WTC11 (cell line): ENCODE measurements around the gene ABCG1. TPM values are rescaled to one million over a fixed set of nuclear protein-coding genes. Genes with fewer than 3 reads are reported as not detected.
A peak's percentile ranks its signal among the peaks of the same experiment; 100 is the strongest.

Experiments used
- ATAC-seq: fragments of 200-7000 bp; cut with Tn5 transposase; 2 replicates; pipeline ENCODE4 v1.10.0; 2021; ENCODE audit warnings: mild to moderate bottlenecking, moderate library complexity
- CTCF ChIA-PET: fragments of 300-600 bp; sonication (Branson Sonifier 250); formaldehyde crosslinking; loops from one replicate; lab custom pipeline; 2021; ENCODE audit warnings: antibody characterized with exemption; lab: Charles Lee
- POLR2A ChIA-PET: fragments of 350-600 bp; sonication (Branson Sonifier 250); formaldehyde crosslinking; loops from one replicate; lab custom pipeline; 2021; ENCODE audit warnings: antibody characterized with exemption; lab: Charles Lee
- DNase-seq: peaks from one replicate; pipeline ENCODE4 v3.0.0; 2021; ENCODE audit warnings: low spot score
- H3K27ac Mint-ChIP-seq: 2 replicates; pipeline ENCODE4 v1.8.0; 2021; ENCODE audit warnings: mixed read lengths
- H3K27me3 Mint-ChIP-seq: 2 replicates; pipeline ENCODE4 v1.8.0; 2021; ENCODE audit warnings: low read depth, mild to moderate bottlenecking, moderate library complexity, mixed read lengths
- H3K36me3 Mint-ChIP-seq: 2 replicates; pipeline ENCODE4 v1.8.0; 2021; ENCODE audit warnings: mixed read lengths
- H3K4me1 Mint-ChIP-seq: 2 replicates; pipeline ENCODE4 v1.8.0; 2022; ENCODE audit warnings: mixed read lengths
- H3K4me3 Mint-ChIP-seq: 2 replicates; pipeline ENCODE4 v1.8.0; 2021; ENCODE audit warnings: mild to moderate bottlenecking, moderate library complexity, mixed read lengths
- H3K9me3 Mint-ChIP-seq: 2 replicates; pipeline ENCODE4 v1.8.0; 2021; ENCODE audit warnings: mixed read lengths
- CBFB ChIP-seq: sonication (generic); formaldehyde crosslinking; IDR thresholded peaks from 2 replicates; pipeline ENCODE4 v1.8.1; 2022; ENCODE audit warnings: mild to moderate bottlenecking, low read depth, missing genetic modification reagents
- ELF4 ChIP-seq: sonication (generic); formaldehyde crosslinking; IDR thresholded peaks from 2 replicates; pipeline ENCODE4 v1.8.1; 2022; ENCODE audit warnings: low read depth, mild to moderate bottlenecking, moderate library complexity, missing genetic modification reagents
- PRRX2 ChIP-seq: fragments of 250-450 bp; sonication (Bioruptor Pico); IDR thresholded peaks from 2 replicates; pipeline ENCODE4 v1.8.0; 2021; ENCODE audit warnings: mild to moderate bottlenecking
- SP1 ChIP-seq: sonication (generic); formaldehyde crosslinking; conservative IDR thresholded peaks from 2 replicates; pipeline ENCODE4 v1.8.1; 2022; ENCODE audit warnings: missing genetic modification reagents
- ZBTB21 ChIP-seq: sonication (generic); formaldehyde crosslinking; IDR thresholded peaks from 2 replicates; pipeline ENCODE4 v1.8.1; 2023; ENCODE audit warnings: mild to moderate bottlenecking, missing genetic modification reagents, borderline replicate concordance
- ZNF232 ChIP-seq: sonication (generic); formaldehyde crosslinking; IDR thresholded peaks from 2 replicates; pipeline ENCODE4 v1.8.0; 2022; ENCODE audit warnings: mild to moderate bottlenecking, missing genetic modification reagents
- ZNF317 ChIP-seq: sonication (generic); formaldehyde crosslinking; IDR thresholded peaks from 2 replicates; pipeline ENCODE4 v1.8.1; 2023; ENCODE audit warnings: low read depth, mild to moderate bottlenecking, moderate library complexity, missing genetic modification reagents, borderline replicate concordance
- total RNA-seq: library from RNA; stranded (reverse); gene quantifications from 3 replicates; pipeline ENCODE4 v1.2.3, GENCODE V29; 2021
- TF ChIP-seq, protein P1 (sequence below): sonication (generic); formaldehyde crosslinking; IDR thresholded peaks from 2 replicates; pipeline ENCODE4 v1.8.1; 2022; ENCODE audit warnings: mild to moderate bottlenecking, missing genetic modification reagents, moderate library complexity, borderline replicate concordance
- TF ChIP-seq, protein P2 (sequence below): sonication (generic); formaldehyde crosslinking; IDR thresholded peaks from 2 replicates; pipeline ENCODE4 v1.8.1; 2023; ENCODE audit warnings: mild to moderate bottlenecking, missing genetic modification reagents, borderline replicate concordance
- TF ChIP-seq, protein P3 (sequence below): sonication (generic); formaldehyde crosslinking; IDR thresholded peaks from 2 replicates; pipeline ENCODE4 v1.8.0; 2022; ENCODE audit warnings: missing genetic modification reagents
- TF ChIP-seq, protein P4 (sequence below): fragments of 250-450 bp; sonication (Bioruptor Pico); IDR thresholded peaks from 2 replicates; pipeline ENCODE4 v1.9.0; 2021; ENCODE audit warnings: mild to moderate bottlenecking
- TF ChIP-seq, protein P5 (sequence below): sonication (generic); formaldehyde crosslinking; IDR thresholded peaks from 2 replicates; pipeline ENCODE4 v1.8.0; 2022; ENCODE audit warnings: mild to moderate bottlenecking, missing genetic modification reagents
- TF ChIP-seq, protein P6 (sequence below): sonication (generic); formaldehyde crosslinking; IDR thresholded peaks from 2 replicates; pipeline ENCODE4 v1.8.0; 2022; ENCODE audit warnings: mild to moderate bottlenecking, missing genetic modification reagents
- TF ChIP-seq, protein P7 (sequence below): sonication (generic); formaldehyde crosslinking; IDR thresholded peaks from 2 replicates; pipeline ENCODE4 v1.8.1; 2022; ENCODE audit warnings: mild to moderate bottlenecking, moderate library complexity, missing genetic modification reagents
- TF ChIP-seq, protein P8 (sequence below): sonication (generic); formaldehyde crosslinking; IDR thresholded peaks from 2 replicates; pipeline ENCODE4 v1.8.1; 2022; ENCODE audit warnings: low read depth, missing genetic modification reagents, borderline replicate concordance
- TF ChIP-seq, protein P9 (sequence below): sonication (generic); formaldehyde crosslinking; conservative IDR thresholded peaks from 2 replicates; pipeline ENCODE4 v1.8.1; 2022; ENCODE audit warnings: mild to moderate bottlenecking, missing genetic modification reagents
- TF ChIP-seq, protein P10 (sequence below): sonication (generic); formaldehyde crosslinking; IDR thresholded peaks from 2 replicates; pipeline ENCODE4 v1.8.0; 2023; ENCODE audit warnings: missing genetic modification reagents

Gene ABCG1
- total RNA-seq, 1 experiment from 2014 or later, result 4.0 TPM

DNA sequence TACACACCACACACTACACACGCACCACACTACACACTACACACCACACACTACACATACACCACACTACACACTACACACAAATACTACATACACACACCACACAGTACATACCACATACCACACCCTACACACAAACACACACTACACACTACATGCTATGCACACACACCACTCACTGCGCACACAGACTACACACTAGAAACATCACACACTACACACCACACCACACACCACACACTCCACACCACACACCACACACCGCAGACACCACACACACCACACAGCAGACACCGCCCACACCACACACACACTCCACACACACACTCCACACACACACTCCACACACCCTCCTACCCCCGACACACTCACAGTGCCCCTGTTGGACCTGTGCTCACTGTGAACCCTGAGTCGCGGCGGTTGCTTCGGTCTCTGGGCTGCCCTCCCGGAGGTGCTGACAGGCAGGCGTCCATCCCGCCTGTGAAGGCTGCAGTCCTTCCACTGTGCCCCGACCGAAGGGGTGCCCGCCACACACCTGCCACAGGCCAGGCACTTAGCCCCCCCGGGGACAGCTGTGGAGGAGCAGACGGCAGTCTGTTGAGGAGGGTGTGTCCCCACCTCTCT is 74.8 kb downstream of the ABCG1 start:
- Mint-ChIP-seq H3K9me3 (peaks cover 6% of the 10 kb centered on the region), H3K4me3 (no peak overlapping the region), H3K4me1 (peaks cover 11% of the 10 kb centered on the region), H3K27me3 (no peaks in the 10 kb centered on the region), H3K27ac (no peak overlapping the region), H3K36me3 (peaks cover 6% of the 10 kb centered on the region)
- ChIA-PET POLR2A (no interaction called here), CTCF (no interaction called here)
- TF ChIP-seq, protein P1, sequence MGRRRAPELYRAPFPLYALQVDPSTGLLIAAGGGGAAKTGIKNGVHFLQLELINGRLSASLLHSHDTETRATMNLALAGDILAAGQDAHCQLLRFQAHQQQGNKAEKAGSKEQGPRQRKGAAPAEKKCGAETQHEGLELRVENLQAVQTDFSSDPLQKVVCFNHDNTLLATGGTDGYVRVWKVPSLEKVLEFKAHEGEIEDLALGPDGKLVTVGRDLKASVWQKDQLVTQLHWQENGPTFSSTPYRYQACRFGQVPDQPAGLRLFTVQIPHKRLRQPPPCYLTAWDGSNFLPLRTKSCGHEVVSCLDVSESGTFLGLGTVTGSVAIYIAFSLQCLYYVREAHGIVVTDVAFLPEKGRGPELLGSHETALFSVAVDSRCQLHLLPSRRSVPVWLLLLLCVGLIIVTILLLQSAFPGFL (CRISPR knock-in tag), result no peak
- TF ChIP-seq ZBTB21 (CRISPR knock-in tag), result no peak
- no peak for TF ChIP-seq ELF4 (CRISPR knock-in tag)
- TF ChIP-seq, protein P2, sequence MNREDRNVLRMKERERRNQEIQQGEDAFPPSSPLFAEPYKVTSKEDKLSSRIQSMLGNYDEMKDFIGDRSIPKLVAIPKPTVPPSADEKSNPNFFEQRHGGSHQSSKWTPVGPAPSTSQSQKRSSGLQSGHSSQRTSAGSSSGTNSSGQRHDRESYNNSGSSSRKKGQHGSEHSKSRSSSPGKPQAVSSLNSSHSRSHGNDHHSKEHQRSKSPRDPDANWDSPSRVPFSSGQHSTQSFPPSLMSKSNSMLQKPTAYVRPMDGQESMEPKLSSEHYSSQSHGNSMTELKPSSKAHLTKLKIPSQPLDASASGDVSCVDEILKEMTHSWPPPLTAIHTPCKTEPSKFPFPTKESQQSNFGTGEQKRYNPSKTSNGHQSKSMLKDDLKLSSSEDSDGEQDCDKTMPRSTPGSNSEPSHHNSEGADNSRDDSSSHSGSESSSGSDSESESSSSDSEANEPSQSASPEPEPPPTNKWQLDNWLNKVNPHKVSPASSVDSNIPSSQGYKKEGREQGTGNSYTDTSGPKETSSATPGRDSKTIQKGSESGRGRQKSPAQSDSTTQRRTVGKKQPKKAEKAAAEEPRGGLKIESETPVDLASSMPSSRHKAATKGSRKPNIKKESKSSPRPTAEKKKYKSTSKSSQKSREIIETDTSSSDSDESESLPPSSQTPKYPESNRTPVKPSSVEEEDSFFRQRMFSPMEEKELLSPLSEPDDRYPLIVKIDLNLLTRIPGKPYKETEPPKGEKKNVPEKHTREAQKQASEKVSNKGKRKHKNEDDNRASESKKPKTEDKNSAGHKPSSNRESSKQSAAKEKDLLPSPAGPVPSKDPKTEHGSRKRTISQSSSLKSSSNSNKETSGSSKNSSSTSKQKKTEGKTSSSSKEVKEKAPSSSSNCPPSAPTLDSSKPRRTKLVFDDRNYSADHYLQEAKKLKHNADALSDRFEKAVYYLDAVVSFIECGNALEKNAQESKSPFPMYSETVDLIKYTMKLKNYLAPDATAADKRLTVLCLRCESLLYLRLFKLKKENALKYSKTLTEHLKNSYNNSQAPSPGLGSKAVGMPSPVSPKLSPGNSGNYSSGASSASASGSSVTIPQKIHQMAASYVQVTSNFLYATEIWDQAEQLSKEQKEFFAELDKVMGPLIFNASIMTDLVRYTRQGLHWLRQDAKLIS (CRISPR knock-in tag), result no peak
- TF ChIP-seq, protein P3, sequence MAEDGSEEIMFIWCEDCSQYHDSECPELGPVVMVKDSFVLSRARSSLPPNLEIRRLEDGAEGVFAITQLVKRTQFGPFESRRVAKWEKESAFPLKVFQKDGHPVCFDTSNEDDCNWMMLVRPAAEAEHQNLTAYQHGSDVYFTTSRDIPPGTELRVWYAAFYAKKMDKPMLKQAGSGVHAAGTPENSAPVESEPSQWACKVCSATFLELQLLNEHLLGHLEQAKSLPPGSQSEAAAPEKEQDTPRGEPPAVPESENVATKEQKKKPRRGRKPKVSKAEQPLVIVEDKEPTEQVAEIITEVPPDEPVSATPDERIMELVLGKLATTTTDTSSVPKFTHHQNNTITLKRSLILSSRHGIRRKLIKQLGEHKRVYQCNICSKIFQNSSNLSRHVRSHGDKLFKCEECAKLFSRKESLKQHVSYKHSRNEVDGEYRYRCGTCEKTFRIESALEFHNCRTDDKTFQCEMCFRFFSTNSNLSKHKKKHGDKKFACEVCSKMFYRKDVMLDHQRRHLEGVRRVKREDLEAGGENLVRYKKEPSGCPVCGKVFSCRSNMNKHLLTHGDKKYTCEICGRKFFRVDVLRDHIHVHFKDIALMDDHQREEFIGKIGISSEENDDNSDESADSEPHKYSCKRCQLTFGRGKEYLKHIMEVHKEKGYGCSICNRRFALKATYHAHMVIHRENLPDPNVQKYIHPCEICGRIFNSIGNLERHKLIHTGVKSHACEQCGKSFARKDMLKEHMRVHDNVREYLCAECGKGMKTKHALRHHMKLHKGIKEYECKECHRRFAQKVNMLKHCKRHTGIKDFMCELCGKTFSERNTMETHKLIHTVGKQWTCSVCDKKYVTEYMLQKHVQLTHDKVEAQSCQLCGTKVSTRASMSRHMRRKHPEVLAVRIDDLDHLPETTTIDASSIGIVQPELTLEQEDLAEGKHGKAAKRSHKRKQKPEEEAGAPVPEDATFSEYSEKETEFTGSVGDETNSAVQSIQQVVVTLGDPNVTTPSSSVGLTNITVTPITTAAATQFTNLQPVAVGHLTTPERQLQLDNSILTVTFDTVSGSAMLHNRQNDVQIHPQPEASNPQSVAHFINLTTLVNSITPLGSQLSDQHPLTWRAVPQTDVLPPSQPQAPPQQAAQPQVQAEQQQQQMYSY (CRISPR knock-in tag), result no peak
- ATAC-seq (no peak), DNase-seq (peak; percentile 9)

DNA sequence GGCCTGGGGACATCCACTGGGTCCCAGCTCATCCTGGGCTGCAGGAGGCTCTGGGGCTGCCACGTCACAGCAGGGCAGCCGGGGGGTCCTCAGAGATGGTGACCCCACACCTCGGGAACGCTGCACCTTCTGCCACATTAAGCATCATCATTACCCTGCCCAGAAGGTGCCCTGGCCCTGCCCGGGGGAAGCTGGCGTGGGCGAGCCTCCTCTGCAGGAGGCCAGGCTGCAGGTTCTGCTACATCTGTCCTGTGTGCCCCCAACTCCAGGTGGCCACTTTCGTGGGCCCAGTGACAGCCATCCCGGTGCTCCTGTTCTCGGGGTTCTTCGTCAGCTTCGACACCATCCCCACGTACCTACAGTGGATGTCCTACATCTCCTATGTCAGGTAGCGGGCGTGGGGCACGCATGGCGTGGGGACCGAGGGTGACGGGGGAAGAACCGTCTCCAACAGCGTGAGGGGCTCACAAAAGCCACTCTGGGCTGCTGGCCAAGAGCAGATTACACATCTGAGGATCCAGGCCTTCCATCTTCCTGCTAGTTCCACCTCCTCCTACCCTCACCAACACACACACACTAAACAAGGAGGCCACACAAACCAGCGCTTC is 75.4 kb downstream of the ABCG1 start:
- CTCF ChIA-PET, result no interaction called here
- H3K4me1 Mint-ChIP-seq, result peaks cover 12% of the 10 kb centered on the region
- DNase-seq, result peak; percentile 8
- POLR2A ChIA-PET, result no interaction called here
- H3K27ac Mint-ChIP-seq, result no peak overlapping the region
- no peak for ATAC-seq
- no peak overlapping the region for H3K4me3 Mint-ChIP-seq
- H3K27me3 Mint-ChIP-seq, result no peaks in the 10 kb centered on the region
- H3K9me3 Mint-ChIP-seq, result no peaks in the 10 kb centered on the region
- no peaks in the 10 kb centered on the region; the same call in 1 of the 2 replicates for H3K36me3 Mint-ChIP-seq
- TF ChIP-seq, protein P4, sequence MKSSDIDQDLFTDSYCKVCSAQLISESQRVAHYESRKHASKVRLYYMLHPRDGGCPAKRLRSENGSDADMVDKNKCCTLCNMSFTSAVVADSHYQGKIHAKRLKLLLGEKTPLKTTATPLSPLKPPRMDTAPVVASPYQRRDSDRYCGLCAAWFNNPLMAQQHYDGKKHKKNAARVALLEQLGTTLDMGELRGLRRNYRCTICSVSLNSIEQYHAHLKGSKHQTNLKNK, result no peak
- TF ChIP-seq, protein P5, sequence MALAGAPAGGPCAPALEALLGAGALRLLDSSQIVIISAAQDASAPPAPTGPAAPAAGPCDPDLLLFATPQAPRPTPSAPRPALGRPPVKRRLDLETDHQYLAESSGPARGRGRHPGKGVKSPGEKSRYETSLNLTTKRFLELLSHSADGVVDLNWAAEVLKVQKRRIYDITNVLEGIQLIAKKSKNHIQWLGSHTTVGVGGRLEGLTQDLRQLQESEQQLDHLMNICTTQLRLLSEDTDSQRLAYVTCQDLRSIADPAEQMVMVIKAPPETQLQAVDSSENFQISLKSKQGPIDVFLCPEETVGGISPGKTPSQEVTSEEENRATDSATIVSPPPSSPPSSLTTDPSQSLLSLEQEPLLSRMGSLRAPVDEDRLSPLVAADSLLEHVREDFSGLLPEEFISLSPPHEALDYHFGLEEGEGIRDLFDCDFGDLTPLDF, result no peak
- TF ChIP-seq ZNF317 (no peak), ZNF232 (CRISPR knock-in tag) (no peak), CBFB (CRISPR knock-in tag) (no peak), PRRX2 (CRISPR knock-in tag) (no peak), SP1 (CRISPR knock-in tag) (no peak)
- TF ChIP-seq, protein P6, sequence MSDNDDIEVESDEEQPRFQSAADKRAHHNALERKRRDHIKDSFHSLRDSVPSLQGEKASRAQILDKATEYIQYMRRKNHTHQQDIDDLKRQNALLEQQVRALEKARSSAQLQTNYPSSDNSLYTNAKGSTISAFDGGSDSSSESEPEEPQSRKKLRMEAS, result no peak
- TF ChIP-seq, protein P7, sequence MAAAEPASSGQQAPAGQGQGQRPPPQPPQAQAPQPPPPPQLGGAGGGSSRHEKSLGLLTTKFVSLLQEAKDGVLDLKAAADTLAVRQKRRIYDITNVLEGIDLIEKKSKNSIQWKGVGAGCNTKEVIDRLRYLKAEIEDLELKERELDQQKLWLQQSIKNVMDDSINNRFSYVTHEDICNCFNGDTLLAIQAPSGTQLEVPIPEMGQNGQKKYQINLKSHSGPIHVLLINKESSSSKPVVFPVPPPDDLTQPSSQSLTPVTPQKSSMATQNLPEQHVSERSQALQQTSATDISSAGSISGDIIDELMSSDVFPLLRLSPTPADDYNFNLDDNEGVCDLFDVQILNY (CRISPR knock-in tag), result no peak
- TF ChIP-seq, protein P8, sequence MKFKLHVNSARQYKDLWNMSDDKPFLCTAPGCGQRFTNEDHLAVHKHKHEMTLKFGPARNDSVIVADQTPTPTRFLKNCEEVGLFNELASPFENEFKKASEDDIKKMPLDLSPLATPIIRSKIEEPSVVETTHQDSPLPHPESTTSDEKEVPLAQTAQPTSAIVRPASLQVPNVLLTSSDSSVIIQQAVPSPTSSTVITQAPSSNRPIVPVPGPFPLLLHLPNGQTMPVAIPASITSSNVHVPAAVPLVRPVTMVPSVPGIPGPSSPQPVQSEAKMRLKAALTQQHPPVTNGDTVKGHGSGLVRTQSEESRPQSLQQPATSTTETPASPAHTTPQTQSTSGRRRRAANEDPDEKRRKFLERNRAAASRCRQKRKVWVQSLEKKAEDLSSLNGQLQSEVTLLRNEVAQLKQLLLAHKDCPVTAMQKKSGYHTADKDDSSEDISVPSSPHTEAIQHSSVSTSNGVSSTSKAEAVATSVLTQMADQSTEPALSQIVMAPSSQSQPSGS (CRISPR knock-in tag), result no peak
- TF ChIP-seq, protein P9, sequence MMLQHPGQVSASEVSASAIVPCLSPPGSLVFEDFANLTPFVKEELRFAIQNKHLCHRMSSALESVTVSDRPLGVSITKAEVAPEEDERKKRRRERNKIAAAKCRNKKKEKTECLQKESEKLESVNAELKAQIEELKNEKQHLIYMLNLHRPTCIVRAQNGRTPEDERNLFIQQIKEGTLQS (CRISPR knock-in tag), result no peak
- TF ChIP-seq, protein P10, sequence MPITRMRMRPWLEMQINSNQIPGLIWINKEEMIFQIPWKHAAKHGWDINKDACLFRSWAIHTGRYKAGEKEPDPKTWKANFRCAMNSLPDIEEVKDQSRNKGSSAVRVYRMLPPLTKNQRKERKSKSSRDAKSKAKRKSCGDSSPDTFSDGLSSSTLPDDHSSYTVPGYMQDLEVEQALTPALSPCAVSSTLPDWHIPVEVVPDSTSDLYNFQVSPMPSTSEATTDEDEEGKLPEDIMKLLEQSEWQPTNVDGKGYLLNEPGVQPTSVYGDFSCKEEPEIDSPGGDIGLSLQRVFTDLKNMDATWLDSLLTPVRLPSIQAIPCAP (CRISPR knock-in tag), result no peak
